Memory B cell (primary cell): ENCODE measurements around the gene RUNX2.
A peak's percentile ranks its signal among the peaks of the same experiment; 100 is the strongest.

Experiments
- ATAC-seq: fragments of 150-1000 bp; cut with Tn5 transposase; 2 replicates; pipeline ENCODE4 v1.10.0; 2021; ENCODE audit warnings: low read depth, mild to moderate bottlenecking, moderate library complexity
- DNase-seq, 2 donors: peaks; one replicate each; pipeline ENCODE4 v3.0.0; 2022; ENCODE audit warnings: low spot score in 2 of 2
- H3K27ac Mint-ChIP-seq: one replicate; pipeline ENCODE4 v1.8.0; 2022; ENCODE audit warnings: mild to moderate bottlenecking, moderate library complexity, mixed read lengths
- H3K27me3 Mint-ChIP-seq: one replicate; pipeline ENCODE4 v1.8.0; 2022; ENCODE audit warnings: mixed read lengths
- H3K36me3 Mint-ChIP-seq: one replicate; pipeline ENCODE4 v1.8.0; 2022; ENCODE audit warnings: mild to moderate bottlenecking, mixed read lengths
- H3K4me1 Mint-ChIP-seq: one replicate; pipeline ENCODE4 v1.8.0; 2022; ENCODE audit warnings: mixed read lengths
- H3K4me3 Mint-ChIP-seq: one replicate; pipeline ENCODE4 v1.8.0; 2022; ENCODE audit warnings: mild to moderate bottlenecking, moderate library complexity, mixed read lengths
- H3K9me3 Mint-ChIP-seq: one replicate; pipeline ENCODE4 v1.8.0; 2022; ENCODE audit warnings: mixed read lengths

RUNX2 gene

GRCh38 chr6:45424451-45424861, 96.3 kb downstream of the RUNX2 start:
- Mint-ChIP-seq H3K36me3 (no peaks in the 10 kb centered on the region), H3K4me3 (peak overlapping the region; percentile 62), H3K27me3 (peaks cover 20% of the 10 kb centered on the region), H3K9me3 (no peaks in the 10 kb centered on the region), H3K27ac (no peak overlapping the region), H3K4me1 (peaks cover 28% of the 10 kb centered on the region)
- ATAC-seq: no peak
- DNase-seq: peak in 1 of 2 donors; percentile 3

GRCh38 chr6:45426251-45426650, 98.1 kb downstream of the RUNX2 start:
- Mint-ChIP-seq H3K4me3 (no peak overlapping the region), H3K36me3 (no peaks in the 10 kb centered on the region), H3K27ac (no peak overlapping the region), H3K27me3 (peaks cover 14% of the 10 kb centered on the region), H3K9me3 (no peaks in the 10 kb centered on the region), H3K4me1 (peaks cover 23% of the 10 kb centered on the region)
- ATAC-seq (no peak), DNase-seq (no peak)

- H3K27ac Mint-ChIP-seq: no peak overlapping the region
- ATAC-seq (no peak), DNase-seq (no peak)
- peaks cover 7% of the 10 kb centered on the region for H3K27me3 Mint-ChIP-seq
- H3K9me3 Mint-ChIP-seq: no peaks in the 10 kb centered on the region
- H3K36me3 Mint-ChIP-seq: no peaks in the 10 kb centered on the region
- H3K4me3 Mint-ChIP-seq: no peak overlapping the region
- peaks cover 16% of the 10 kb centered on the region for H3K4me1 Mint-ChIP-seq
These were observed 99.6 kb downstream of the RUNX2 start for GRCh38 chr6:45427726-45428125.

- Mint-ChIP-seq H3K27ac (no peak overlapping the region), H3K27me3 (peaks cover 2% of the 10 kb centered on the region), H3K36me3 (no peaks in the 10 kb centered on the region), H3K4me1 (peaks cover 11% of the 10 kb centered on the region), H3K9me3 (no peaks in the 10 kb centered on the region), H3K4me3 (no peak overlapping the region)
- DNase-seq: no peak
- no peak for ATAC-seq
These were observed 100.6 kb downstream of the RUNX2 start for GRCh38 chr6:45428727-45429126.

GRCh38 chr6:45430590-45431202, 102.6 kb downstream of the RUNX2 start:
- Mint-ChIP-seq H3K27ac (no peak overlapping the region), H3K9me3 (no peaks in the 10 kb centered on the region), H3K4me1 (peaks cover 6% of the 10 kb centered on the region), H3K27me3 (peaks cover 2% of the 10 kb centered on the region), H3K36me3 (no peaks in the 10 kb centered on the region), H3K4me3 (no peak overlapping the region)
- no peak for DNase-seq
- no peak for ATAC-seq

GRCh38 chr6:45431317-45432065, 103.4 kb downstream of the RUNX2 start:
- H3K4me3 Mint-ChIP-seq: no peak overlapping the region

GRCh38 chr6:45432977-45433376, 104.8 kb downstream of the RUNX2 start:
- Mint-ChIP-seq H3K27ac (no peak overlapping the region), H3K9me3 (no peaks in the 10 kb centered on the region), H3K36me3 (no peaks in the 10 kb centered on the region), H3K4me3 (no peak overlapping the region), H3K4me1 (peaks cover 6% of the 10 kb centered on the region), H3K27me3 (peaks cover 2% of the 10 kb centered on the region)
- ATAC-seq: no peak
- no peak for DNase-seq

More at GRCh38 chr6:45431317-45432065, 103.4 kb downstream of the RUNX2 start:
- Mint-ChIP-seq H3K4me1 (peaks cover 6% of the 10 kb centered on the region), H3K27ac (peak overlapping the region; percentile 9), H3K36me3 (no peaks in the 10 kb centered on the region), H3K27me3 (peaks cover 2% of the 10 kb centered on the region), H3K9me3 (no peaks in the 10 kb centered on the region)
- ATAC-seq (no peak), DNase-seq (no peak)

GRCh38 chr6:45433533-45434380, 105.6 kb downstream of the RUNX2 start:
- Mint-ChIP-seq H3K9me3 (no peaks in the 10 kb centered on the region), H3K4me1 (peaks cover 6% of the 10 kb centered on the region), H3K36me3 (no peaks in the 10 kb centered on the region), H3K27me3 (peaks cover 2% of the 10 kb centered on the region), H3K27ac (no peak overlapping the region), H3K4me3 (no peak overlapping the region)
- ATAC-seq (no peak), DNase-seq (no peak)

- Mint-ChIP-seq H3K27ac (no peak overlapping the region), H3K36me3 (no peaks in the 10 kb centered on the region), H3K27me3 (peaks cover 2% of the 10 kb centered on the region), H3K4me1 (peaks cover 6% of the 10 kb centered on the region), H3K4me3 (no peak overlapping the region), H3K9me3 (no peaks in the 10 kb centered on the region)
- ATAC-seq: no peak
- no peak for DNase-seq
These were observed 106.2 kb downstream of the RUNX2 start for GRCh38 chr6:45434381-45434700.

- Mint-ChIP-seq H3K9me3 (no peaks in the 10 kb centered on the region), H3K4me3 (no peak overlapping the region), H3K4me1 (peaks cover under 1% of the 10 kb centered on the region), H3K27ac (no peak overlapping the region), H3K27me3 (peaks cover 4% of the 10 kb centered on the region), H3K36me3 (no peaks in the 10 kb centered on the region)
- no peak for ATAC-seq
- no peak for DNase-seq
These were observed 108.7 kb downstream of the RUNX2 start for GRCh38 chr6:45436544-45437438.

- Mint-ChIP-seq H3K27me3 (peaks cover 4% of the 10 kb centered on the region), H3K9me3 (no peaks in the 10 kb centered on the region), H3K36me3 (no peaks in the 10 kb centered on the region), H3K4me3 (no peak overlapping the region), H3K4me1 (no peaks in the 10 kb centered on the region), H3K27ac (no peak overlapping the region)
- ATAC-seq (no peak), DNase-seq (no peak)
These were observed 109.3 kb downstream of the RUNX2 start for GRCh38 chr6:45437439-45437815.

GRCh38 chr6:45438151-45438550, 110.0 kb downstream of the RUNX2 start:
- Mint-ChIP-seq H3K4me1 (no peaks in the 10 kb centered on the region), H3K27me3 (peaks cover 4% of the 10 kb centered on the region), H3K27ac (no peak overlapping the region), H3K9me3 (no peaks in the 10 kb centered on the region), H3K4me3 (no peak overlapping the region), H3K36me3 (no peaks in the 10 kb centered on the region)
- DNase-seq (no peak), ATAC-seq (no peak)

GRCh38 chr6:45438849-45439406, 110.8 kb downstream of the RUNX2 start:
- Mint-ChIP-seq H3K27me3 (peaks cover 4% of the 10 kb centered on the region), H3K36me3 (no peaks in the 10 kb centered on the region), H3K9me3 (no peaks in the 10 kb centered on the region), H3K27ac (no peak overlapping the region), H3K4me3 (no peak overlapping the region), H3K4me1 (no peaks in the 10 kb centered on the region)
- DNase-seq: no peak
- no peak for ATAC-seq
